ENCODE measurements around the gene ERAL1. TPM values are rescaled to one million over a fixed set of nuclear protein-coding genes. Genes with fewer than 3 reads are reported as not detected.

Gene ERAL1
- total and polyA plus RNA-seq, 2 of the 8 experiments (the other 6 are each of a cell fraction or from before 2014, with no cell fraction given) = 67.8 to 122 TPM

DNA sequence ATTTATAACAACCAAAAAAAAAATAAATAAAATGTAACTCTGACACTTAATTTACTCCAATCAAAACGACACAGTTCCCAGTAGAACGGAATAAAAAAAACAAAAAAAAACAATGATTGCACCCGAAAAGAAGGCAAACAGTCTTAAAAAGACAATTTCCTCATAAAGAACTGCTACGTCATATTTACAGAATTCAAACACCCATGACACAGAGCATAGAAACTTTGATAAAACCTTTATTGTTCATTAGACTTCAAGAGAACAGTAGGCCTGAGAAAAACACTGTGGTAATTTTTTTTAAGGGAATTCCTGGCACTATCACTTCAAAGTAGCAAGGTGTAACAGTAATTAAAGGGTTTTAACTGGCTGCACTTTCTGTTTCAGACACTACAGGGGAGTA, 38.3 kb upstream of the ERAL1 start:
- POLR2A ChIA-PET (ENCODE audit: partially characterized antibody) = interaction anchor here (1.6 kb wide), 1 partner anchor 10 kb away, joined by 6 read pairs; no protein-coding TSS in a partner anchor
- Histone ChIP-seq H4K8ac (ENCODE audit: extremely low read depth, insufficient read depth, low read length) (no peak overlapping the region), H2BK15ac (ENCODE audit: low read length) (no peak overlapping the region), H3K79me2 (ENCODE audit: control insufficient read depth in 1 of 2, insufficient read depth in 2 of 2, low read length in 2 of 2) (peaks cover 4 to 75% of the 10 kb centered on the region in 2 experiments; a peak in 2 of 4 replicates), H3K23ac (ENCODE audit: insufficient read length) (no peak overlapping the region), H2BK5ac (ENCODE audit: low read depth, low read length) (no peak overlapping the region), H3K18ac (ENCODE audit: extremely low read depth, low read length) (no peak overlapping the region), H3K9me3 (ENCODE audit: insufficient read depth in 2 of 2, low read depth in 1 of 2, low read length in 1 of 2) (no peaks in the 10 kb centered on the region), H3K79me1 (ENCODE audit: low read depth, low read length) (no peaks in the 10 kb centered on the region; the same call in 1 of the 2 replicates), H3K14ac (ENCODE audit: insufficient read length) (no peak overlapping the region), H3K4me2 (ENCODE audit: insufficient read depth in 1 of 2, low read depth in 2 of 2, low read length in 2 of 2) (no peak overlapping the region), H2BK120ac (replicated peaks; ENCODE audit: low read depth, low read length) (no peak overlapping the region), H3K56ac (replicated peaks; ENCODE audit: insufficient read length, low read depth, low read length) (no peak overlapping the region), H2AK5ac (ENCODE audit: low read depth, low read length) (no peak overlapping the region), H4K5ac (ENCODE audit: insufficient read length, low read depth, low read length) (no peak overlapping the region), H2AFZ (ENCODE audit: low read length) (no peak overlapping the region), H3K36me3 (ENCODE audit: control insufficient read depth in 2 of 4, insufficient read depth in 4 of 4, low read length in 3 of 4) (no peaks in the 10 kb centered on the region), H3K4me3 (ENCODE audit: extremely low read depth in 1 of 4, insufficient read depth in 2 of 4, low read depth in 3 of 4, low read length in 4 of 4) (no peak overlapping the region), H3K9ac (replicated peaks in 1 of 4; ENCODE audit: extremely low read depth in 1 of 4, low read depth in 3 of 4, low read length in 3 of 4) (no peak overlapping the region), H3K27ac (ENCODE audit: low read depth, low read length) (no peak overlapping the region), H4K20me1 (replicated peaks in 1 of 2; ENCODE audit: control insufficient read depth in 1 of 2, insufficient read depth in 2 of 2, low read length in 2 of 2) (no peaks in the 10 kb centered on the region), H3K23me2 (ENCODE audit: low read depth, low read length) (peaks cover 2% of the 10 kb centered on the region; the same call in 1 of the 2 replicates), H3K4ac (replicated peaks; ENCODE audit: insufficient read length, low read depth, low read length) (no peak overlapping the region), H2BK20ac (ENCODE audit: low read length) (no peak overlapping the region), H2BK12ac (ENCODE audit: low read depth, low read length) (no peak overlapping the region), H3K27me3 (replicated peaks in 1 of 4; ENCODE audit: control insufficient read depth in 3 of 4, extremely low read depth in 1 of 4, insufficient read depth in 3 of 4, low read length in 3 of 4) (no peaks in the 10 kb centered on the region), H4K91ac (replicated peaks; ENCODE audit: insufficient read length, low read length) (no peak overlapping the region), H3K4me1 (replicated peaks in 1 of 4; ENCODE audit: control insufficient read depth in 3 of 4, insufficient read depth in 4 of 4, low read length in 3 of 4) (peaks cover 0 to 1% (median 0%) of the 10 kb centered on the region in 4 experiments; a peak in 2 of 7 replicates)
- no peak for FAIRE-seq
- CTCF ChIA-PET (ENCODE audit: partially characterized antibody) = interaction anchor here (0.6 kb wide), 1 partner anchor 325 kb away, joined by 3 read pairs; no protein-coding TSS in a partner anchor
- 86% methylated on average over 4 of the region's 4 CpGs; no CpG with 5 or more reads in 1 of the 2 experiments for WGBS, 2 experiments (ENCODE audit: extremely low coverage in 1 of 2, insufficient coverage in 1 of 2, insufficient read length in 1 of 2, insufficient replicate concordance in 2 of 2, low coverage in 1 of 2, low lambda C conversion rate in 2 of 2, missing lambda C conversion rate in 1 of 2)
- TF ChIP-seq HDAC2 (IDR thresholded peaks at IDR 0.05; ENCODE audit: borderline replicate concordance in 1 of 2, low read depth in 2 of 2, low read length in 2 of 2) (no peak), CHD2 (IDR thresholded peaks at IDR 0.05; ENCODE audit: low read length) (no peak), SP1 (IDR thresholded peaks at IDR 0.05; ENCODE audit: low read depth, low read length) (no peak), POLR2A (IDR thresholded peaks at IDR 0.05; ENCODE audit: control extremely low read depth in 1 of 2, low read depth in 2 of 2, low read length in 2 of 2) (no peak)
- no peak for DNase-seq (ENCODE audit: low read depth in 1 of 2, low spot score in 2 of 2)

Measured in H1 (cell line).